ENCODE measurements around the gene ANKS1B.
"Not testable (repeated sequence)": the region's sequence is repeated elsewhere in the genome, so short reads cannot be mapped to it uniquely, and the experiment has no call there.

ANKS1B gene

DNA sequence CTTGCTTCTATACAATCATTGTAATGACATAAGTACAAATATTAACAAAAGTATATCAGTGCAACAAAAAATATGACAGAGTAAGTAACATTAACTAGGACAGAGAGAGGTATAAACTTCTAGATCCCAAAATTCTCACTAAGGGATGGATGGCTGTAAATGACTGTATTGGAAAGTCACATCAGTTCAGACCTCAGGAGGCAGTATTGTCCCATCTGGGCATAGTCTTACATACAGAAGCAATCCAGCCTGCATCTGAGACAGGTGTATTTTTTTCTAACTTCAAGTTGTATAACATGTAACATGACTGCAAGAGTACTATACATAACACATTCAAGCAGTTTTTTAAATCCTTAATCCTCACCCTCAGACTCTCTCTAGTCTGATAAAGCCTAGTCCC lies 238.2 kb downstream of the ANKS1B start:
- no peak for DNase-seq

DNA sequence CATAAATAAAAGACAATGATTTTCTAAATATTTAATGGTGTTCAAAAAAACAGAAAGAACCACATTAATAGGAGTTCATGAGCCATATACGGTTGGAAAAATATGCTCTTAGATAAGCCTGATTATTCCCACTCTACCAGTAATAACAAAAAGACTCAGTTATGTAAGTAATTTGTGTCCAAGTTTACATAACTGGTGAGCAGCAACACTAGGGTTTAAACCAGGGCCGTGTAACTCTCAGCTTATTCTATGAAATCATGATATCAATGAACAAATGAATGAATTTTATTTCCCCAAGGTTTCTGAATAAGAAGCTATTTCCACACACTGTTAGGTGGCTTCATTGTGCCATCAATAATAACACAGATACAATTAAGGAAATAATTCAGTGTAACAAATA lies 238.8 kb downstream of the ANKS1B start:
- no peak for DNase-seq

DNA sequence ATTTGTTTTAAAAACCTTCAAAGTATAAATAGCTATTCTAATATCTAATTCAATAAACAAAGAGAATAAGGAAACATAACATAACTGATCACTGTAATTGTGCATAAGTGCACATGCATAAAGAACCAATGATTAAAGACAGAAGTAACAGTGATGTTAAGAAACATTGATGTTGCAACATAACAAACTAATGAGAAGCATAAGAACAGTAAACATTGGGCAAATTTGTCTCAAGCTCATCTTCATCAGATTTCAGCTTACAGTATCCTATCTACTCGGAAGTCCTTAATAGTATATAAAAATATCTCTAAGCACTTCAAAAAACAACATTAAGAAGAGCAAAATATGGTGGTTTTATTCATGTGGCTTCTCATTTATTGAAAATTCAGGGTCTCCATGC lies 239.6 kb downstream of the ANKS1B start:
- DNase-seq, result no peak

DNA sequence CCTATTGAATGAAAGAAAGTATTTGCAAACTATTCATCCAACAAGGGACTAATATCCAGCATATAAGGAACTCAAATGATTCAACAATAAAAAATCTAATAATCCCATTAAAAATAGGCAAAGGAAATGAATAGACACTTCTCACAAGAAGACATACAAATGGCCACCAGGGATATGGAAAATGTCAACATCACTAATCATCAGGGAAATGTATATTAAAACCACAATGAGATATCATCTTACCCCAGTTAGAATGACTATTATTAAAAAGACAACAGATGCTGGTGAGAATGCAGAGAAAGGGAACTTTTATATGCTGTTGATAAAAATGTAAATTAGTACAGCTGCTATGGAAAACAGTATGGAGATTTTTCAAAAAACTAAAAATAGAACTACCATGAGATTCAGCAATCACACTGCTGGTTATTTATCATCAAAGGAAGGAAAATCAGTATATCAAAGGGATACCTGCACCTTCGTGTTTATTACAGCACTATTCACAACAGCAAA lies 247.9 kb downstream of the ANKS1B start:
- DNase-seq, result no peak

DNA sequence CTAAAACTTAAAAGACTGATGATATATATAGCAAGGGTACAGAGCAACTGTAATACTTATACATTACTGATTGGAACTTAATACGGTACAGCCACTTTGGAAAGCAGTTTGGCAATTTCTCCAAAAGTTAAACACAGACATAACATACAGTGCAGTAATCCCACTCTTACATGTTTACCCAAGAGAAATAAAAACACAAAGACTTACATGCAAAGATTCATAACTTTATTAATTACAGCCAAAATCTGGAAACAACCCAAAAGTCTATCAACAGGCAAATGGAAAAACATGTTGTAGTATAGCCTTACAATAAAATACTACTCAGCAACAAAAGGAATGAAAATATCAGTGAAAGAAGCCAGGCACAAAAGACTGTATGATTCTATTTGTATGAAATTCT lies 252.6 kb downstream of the ANKS1B start:
- no peak for DNase-seq

DNA sequence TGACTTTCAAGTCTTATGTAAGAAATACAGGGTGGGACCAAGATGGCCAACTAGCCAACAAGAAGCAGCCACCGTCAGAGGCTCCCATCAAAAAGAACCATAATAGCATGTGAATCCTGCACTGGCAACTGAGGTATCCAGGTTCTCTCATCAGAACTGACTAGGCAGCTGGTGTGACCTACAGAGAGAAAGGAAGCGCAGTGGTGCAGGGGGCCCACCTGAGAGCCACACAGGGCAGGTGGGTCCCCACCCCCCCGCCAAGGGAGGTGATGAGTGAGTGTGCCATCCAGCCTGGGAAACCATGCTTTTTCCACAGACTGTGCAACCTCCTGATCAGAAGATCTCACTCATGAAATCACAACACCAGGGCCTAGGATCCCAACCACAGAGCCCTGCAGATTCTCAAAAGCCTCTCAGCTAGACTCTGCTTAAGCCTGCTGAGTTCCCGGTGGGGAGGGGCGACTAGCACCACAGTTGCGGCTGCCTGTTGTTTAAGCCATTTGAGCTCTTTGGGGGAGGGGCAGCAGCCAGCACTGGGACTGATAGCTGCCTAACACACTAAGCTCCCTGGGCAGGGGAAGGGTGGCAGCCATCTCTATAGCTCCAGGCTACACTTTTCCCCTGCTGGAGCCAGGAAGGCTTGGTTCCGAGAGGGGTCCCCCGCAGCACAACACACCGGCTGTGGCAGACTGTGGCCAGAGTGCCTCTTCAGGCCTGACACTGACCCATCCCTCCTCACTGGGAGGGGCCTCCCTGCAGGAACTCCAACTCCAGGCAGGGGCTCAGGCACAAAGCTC lies 261.8 kb downstream of the ANKS1B start:
- no peak for DNase-seq

DNA sequence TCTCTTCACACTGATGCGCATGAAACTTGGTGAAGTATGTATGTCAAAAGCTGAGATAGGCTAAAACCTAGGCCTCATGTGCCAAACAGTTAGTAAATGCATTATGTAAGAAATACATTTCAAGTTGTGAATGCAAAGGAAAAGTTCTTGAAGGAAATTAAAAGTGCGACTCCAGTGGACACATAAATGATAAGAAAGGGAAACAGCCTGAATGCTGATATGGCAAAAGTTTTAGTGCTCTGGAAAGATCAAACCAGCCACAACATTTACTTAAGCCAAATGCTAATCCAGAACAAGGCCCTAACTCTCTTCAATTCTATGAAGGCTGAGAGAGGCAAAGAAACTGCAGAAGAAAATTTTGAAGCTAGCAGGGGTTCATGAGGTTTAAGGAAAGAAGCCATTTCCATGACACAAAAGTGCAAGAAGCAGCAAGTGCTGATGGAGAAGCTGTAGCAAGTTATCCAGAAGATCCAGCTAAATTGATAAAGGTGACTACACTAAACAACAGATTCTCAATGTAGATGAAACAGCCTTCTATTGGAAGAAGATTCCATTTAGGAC lies 262.9 kb downstream of the ANKS1B start:
- DNase-seq, result no peak

DNA sequence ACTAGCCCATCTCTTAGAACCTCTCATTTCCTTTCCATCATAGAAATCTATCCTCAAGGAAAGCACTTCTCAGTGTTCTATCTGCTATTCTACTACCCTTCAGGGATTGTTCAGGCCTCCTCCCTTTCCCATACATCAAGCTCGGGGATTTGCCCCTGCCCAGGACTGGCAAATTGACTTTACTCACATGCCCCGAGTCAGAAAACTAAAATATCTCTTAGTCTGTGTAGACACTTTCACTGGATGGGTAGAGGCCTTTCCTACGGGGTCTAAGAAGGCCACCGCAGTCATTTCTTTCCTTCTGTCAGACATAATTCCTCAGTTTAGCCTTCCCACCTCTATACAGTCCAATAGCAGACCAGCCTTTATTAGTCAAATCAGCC lies 264.7 kb downstream of the ANKS1B start:
- DNase-seq, result not testable (repeated sequence)

DNA sequence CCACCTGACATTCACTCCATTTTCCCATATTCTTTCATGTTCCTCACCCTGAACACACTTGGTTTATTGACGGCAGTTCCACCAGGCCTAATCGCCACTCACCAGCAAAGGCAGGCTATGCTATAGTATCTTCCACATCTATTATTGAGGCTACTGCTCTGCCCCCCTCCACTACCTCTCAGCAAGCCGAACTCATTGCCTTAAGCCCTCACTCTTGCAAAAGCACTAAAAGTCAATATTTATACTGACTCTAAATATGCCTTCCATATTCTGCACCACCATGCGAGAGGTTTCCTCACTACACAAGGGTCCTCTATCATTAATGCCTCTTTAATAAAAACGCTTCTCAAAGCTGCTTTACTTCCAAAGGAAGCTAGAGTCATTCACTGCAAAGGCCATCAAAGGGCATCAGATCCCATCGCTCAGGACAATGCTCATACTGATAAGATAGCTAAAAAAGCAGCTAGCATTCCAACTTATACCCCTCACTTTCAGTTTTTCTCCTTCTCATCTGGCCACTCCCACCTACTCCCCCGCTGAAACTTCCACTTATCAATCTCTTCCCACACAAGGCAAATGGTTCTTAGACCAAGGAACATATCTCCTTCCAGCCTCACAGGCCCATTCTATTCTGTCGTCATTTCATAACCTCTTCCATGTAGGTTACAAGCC lies 265.2 kb downstream of the ANKS1B start:
- not testable (repeated sequence) for DNase-seq

DNA sequence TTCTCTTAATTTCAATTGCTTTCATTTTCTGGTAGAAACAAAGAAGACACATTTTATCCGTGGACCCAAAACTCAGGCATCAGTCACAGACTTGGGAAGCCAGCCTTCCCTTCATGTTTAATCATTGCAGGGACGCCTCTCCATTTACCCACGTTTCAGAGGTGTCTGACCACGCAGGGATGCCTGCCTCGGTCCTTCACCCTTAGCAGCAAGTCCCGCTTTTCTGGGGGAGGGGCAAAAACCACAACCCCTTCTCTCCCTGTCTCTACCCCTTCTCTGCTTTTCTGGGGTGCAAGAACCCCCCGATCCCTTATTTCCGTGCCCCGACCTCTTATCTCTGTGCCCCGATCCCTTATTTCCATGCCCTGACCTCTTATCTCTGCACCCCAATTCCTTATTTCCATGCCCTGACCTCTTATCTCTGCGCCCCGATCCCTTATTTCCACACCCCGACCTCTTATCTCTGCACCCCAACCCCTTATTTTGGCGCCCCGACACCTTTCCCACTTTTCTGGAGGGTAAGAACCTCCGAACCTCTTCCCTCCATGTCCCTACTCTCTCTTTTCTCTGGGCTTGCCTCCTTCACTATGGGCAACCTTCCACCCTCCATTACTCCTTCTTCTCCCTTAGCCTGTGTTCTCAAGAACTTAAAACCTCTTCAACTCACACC lies 268.8 kb downstream of the ANKS1B start:
- not testable (repeated sequence) for DNase-seq

DNA sequence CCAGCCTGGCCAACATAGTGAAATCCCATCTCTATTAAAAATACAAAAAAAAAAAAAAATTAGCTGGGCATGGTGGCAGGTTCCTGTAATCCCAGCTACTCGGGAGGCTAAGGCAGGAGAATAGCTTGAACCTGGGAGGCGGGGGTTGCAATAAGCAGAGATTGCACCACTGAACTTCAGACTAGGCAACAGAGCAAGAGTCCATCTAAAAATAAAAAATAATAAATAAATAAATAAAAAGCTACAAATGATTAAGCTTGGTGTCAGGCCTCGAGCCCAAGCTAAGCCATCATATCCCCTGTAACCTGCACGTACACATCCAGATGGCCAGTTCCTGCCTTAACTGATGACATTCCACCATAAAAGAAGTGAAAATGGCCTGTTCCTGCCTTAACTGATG lies 269.8 kb downstream of the ANKS1B start:
- not testable (repeated sequence) for DNase-seq

DNA sequence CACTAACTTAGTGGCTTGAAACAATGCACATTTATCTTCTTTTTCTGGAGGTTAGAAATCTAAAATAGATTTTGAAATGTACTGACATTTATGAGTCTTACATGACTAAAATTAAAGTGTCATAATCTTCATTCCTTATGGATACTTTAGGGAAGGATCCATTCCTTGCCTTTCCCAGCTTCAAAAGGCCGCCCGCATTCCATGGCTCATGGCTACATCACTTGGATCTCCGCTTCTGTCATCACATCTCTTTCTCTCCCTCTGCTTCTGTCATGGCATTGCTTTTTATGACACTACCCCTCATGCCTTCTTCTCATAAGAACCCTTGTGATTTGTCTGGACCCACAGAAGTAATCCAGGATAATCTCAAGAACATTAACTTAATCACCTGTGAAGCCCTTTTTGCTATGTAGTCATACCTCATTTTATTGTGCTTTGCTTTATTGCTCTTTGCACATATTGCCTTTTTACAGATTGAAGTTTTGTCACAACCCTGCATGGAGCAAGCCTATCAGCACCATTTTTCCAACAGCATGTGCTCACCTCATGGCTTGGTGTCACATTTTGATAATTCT lies 270.7 kb downstream of the ANKS1B start:
- DNase-seq, result no peak

DNA sequence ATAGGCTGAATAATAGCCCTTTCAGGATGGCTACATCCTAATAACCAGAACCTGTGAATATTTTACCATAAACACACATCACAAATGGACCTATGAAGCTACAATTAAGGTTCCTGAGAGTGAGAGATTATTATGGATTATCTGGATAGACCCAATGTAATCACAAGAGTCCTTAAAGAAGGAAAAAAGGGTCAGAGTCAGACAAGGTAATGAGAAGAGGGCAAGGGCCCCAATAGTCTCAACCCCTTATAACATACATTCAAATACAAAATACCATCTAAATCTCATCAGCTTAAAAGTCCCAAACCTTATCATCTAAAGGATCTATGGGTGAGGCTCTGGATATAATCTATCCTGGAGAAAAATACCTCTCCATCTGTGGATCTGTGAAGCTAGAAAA lies 272.5 kb downstream of the ANKS1B start:
- no peak for DNase-seq

DNA sequence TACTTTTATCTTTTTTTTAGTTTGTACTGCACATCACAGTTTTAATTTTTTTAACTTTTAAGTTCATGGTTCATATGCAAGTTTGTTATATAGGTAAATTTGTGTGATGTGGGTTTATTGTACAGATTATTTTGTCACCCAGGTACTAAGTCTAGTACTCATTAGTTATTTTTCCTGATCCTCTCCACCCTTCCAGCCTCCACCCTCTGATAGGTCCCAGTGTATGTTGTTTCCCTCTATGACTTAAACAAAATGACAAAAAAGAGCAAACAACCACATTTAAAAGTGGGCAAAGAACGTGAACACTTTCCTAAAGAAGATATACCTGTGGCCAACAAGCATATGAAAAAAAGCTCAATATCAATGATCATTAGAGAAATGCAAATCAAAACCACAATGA lies 273.5 kb downstream of the ANKS1B start:
- no peak for DNase-seq

DNA sequence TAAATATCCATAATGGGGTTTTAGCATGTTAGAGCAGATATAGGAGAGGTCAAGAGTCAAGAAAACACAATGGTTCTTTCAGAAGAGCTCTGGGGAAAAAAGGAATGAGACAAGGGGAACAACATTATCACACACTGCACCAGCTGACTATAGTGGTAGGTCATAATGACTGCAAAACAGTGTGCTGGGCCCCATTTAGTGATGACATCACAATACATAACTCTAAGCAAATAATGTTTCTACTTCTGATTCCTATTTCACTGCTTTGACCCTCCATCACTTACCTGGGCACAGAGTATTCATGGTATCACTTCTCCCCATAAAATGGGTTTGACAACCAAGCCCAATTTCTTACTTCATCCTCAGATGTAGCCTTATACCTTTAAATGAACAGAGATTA lies 275.1 kb downstream of the ANKS1B start:
- no peak for DNase-seq

DNA sequence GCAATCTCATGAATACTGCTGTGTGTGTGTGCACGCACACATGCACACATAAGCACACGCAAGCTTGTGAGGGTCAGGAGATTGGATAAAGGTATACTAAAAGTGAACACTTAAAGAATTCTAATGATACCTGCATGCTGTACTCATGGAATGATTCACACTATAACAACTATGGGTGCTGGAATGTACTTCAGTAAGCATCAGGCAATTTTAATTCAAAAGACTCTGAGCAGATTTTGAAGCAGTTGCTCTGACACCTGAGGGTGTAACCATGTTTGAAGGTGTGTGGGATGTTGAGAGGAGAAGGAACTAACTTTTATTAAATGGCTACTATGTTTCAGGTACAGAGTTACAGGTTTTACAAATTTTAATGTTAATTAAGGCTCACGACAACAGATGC lies 275.6 kb downstream of the ANKS1B start:
- no peak for DNase-seq

DNA sequence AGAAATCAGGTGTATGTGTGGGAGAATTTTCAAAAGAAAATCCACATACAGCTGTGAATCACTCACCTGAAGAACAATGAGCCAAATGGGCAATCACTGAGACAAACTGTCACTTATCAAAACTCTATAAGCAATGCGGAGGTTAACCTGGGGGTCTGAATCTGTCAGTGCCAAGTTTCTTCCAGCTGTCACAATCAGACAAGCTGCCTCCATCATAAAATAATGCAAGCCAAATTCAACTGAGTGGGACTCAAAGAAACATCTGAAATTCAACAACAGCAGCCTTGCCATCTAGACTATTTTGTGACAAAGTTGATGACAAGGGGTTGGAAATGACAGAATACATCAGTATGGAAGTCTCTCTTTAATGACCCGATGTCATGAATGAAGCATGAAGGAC lies 276.9 kb downstream of the ANKS1B start:
- no peak for DNase-seq

DNA sequence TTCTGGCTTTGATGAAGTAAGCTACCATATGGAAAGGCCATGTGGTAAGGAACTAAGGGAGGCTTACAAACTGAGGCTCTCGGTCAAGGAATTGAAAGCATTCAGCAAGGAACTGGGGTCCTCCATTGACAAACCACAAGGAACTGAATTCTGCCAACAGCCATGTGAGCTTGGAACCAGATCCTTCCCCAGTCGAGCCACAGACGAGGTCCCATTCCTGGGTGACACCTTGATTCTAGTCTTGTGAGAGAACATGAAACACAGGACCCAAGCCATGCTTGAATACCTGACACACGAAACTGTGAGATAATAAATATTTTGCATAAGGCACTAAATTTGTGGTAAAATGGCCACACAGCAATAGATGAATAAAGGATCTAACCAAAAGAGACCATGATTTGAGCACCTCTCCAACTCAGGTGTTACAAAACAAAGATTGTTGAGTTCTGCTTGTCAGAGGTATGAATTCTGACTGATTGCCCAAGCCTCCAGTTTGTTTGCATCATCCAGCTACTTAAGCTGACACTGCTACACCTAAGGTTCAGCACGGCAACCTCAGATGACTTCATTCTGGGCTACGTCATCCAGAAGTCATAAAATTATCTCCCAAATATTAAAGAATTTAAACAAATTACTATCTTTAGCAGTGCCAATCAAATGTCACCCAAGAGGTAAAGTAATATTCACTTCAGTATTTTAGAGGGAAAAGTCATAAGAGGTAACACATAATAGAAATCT lies 277.8 kb downstream of the ANKS1B start:
- no peak for DNase-seq

DNA sequence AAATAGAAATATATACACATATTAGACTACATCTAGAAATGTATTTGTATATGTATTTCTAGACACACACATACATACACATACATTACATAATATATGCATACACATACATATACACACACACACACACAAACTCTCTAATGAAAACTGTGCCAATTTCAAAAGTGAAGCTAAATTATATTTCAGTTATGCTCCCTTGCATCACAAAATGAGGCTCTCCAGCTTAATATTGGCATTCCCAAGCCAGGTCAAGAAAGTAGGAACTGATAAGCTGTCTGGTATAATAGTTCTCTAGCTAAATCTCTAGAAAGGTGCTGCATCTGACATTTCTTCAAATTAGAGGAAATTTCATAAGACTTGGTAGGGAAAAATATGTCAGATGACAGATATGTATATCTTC lies 280.3 kb downstream of the ANKS1B start:
- DNase-seq, result no peak

DNA sequence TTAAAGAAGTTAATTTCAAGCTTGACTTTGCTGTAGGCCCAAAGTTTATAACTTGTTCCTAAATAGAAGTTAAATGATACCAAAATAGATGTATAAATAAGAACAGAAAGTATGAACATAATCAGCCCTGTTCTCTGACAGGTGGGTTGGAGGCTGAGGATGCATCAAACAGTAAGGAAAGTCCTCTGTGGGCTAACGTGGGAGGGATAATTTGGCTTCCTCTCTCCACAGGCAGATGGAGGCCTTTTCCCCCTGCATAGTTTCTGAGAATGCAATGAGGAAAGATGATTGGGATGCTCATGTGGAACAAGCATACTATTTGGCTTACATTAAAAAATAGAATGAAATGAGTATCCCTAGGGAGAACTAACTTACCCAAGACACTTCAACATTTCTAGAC lies 280.7 kb downstream of the ANKS1B start:
- DNase-seq, result no peak

DNA sequence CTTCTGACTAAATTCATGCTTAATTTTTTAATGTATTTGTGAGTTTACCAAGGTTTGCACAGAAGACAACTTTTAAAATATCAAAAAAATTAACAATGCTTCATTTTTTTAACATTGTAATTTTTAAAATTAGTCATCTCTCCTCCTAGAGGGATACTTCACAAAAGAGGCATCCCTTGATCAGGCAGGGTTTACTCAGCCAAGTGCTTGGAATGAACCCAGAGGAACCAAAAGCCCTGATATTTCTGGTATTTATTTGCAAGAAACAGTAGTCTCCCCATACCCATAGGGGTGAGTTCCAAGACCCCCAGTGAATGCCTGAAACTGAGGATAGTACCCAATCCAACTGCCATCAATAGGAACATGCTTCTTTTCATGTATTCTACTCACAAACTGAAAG lies 284.7 kb downstream of the ANKS1B start:
- no peak for DNase-seq

DNA sequence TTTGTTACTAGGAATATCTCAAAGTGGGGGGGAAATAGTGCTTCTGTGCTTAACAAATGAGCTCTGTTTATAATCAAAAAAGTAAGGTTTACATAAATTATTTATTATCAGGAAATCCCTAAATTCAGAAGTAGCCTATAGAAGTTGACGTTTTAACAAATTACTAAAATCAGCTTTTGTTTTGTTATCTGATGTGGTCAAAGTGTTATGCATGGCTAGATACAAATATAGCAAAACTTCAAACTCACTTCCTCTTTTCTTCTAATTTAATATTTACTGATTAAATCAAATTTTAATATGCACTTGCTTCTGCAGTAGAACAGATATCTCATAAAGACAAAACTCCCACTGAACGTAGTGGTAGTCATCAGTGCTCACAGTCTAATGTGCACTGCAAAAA lies 289.7 kb downstream of the ANKS1B start:
- peak; percentile 3 for DNase-seq

DNA sequence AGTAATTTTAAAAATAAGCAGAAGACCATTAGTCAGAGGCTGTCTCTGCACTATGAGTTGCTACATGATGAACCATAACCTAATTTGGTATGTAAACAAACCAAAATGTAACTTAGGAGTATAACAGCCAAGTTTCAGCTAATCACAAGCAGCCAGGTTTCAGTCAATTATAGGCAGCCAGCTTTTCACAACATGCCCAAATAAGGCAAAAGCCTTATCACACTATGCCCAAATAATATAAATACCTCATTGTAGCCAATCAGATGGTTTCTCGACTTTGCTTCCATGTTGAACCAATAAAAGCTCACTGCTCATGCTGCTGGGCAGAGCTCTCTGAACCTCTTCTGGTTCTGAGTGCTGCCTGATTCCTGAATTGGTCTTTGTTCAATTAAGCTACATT lies 298.6 kb downstream of the ANKS1B start:
- DNase-seq, result no peak
